ENCODE measurements around the gene PBXIP1. TPM values are rescaled to one million over a fixed set of nuclear protein-coding genes. Genes with fewer than 3 reads are reported as not detected.

PBXIP1 gene, protein sequence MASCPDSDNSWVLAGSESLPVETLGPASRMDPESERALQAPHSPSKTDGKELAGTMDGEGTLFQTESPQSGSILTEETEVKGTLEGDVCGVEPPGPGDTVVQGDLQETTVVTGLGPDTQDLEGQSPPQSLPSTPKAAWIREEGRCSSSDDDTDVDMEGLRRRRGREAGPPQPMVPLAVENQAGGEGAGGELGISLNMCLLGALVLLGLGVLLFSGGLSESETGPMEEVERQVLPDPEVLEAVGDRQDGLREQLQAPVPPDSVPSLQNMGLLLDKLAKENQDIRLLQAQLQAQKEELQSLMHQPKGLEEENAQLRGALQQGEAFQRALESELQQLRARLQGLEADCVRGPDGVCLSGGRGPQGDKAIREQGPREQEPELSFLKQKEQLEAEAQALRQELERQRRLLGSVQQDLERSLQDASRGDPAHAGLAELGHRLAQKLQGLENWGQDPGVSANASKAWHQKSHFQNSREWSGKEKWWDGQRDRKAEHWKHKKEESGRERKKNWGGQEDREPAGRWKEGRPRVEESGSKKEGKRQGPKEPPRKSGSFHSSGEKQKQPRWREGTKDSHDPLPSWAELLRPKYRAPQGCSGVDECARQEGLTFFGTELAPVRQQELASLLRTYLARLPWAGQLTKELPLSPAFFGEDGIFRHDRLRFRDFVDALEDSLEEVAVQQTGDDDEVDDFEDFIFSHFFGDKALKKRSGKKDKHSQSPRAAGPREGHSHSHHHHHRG
- 89.0 and 104 TPM in 2 replicates for total RNA-seq

DNA sequence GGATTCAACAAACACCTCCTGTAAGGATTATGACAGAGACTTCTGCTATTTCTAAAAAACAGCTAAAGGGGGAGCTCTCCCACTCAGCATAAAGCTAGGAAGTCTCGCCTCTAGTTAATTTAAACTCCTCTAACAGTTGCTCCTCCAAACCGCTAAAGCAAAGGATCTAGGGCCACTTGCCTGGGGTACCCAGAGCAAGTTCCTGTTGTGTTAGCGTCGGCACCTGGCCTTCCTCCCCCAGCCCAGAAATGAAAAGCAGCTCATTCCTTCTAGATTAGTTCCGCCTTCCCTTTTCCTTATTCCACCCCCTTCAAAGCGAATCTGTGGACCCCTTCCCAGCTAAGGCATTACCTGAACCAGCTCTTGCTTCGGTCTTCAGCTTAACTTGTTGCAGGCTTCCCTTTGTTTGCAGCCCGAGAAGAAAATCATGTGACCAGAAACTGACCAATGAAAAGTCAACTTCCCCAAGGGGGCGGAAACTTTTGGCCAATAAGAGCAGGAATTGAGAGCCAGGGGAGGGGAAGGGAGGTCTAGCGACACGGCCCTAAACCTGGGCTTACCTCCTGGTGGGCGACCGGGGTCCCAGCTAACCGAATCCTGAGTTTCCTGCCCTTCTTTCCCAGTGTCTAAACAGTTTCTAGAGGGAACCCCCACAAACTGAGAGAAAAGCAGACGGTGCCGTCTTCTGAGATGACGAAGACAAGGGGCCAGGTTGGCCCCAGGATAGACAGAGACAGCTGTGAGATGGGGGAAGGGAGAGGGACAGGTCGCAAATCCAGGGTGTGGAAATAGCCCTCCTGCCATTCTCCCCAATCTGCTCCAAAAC is at the start of gene PBXIP1:
Gene PBXIP1, minus strand, starts transcription at position 382 of the 826 bp plus-strand sequence. CDS start 2,378 bp downstream, outside the sequence.

DNA sequence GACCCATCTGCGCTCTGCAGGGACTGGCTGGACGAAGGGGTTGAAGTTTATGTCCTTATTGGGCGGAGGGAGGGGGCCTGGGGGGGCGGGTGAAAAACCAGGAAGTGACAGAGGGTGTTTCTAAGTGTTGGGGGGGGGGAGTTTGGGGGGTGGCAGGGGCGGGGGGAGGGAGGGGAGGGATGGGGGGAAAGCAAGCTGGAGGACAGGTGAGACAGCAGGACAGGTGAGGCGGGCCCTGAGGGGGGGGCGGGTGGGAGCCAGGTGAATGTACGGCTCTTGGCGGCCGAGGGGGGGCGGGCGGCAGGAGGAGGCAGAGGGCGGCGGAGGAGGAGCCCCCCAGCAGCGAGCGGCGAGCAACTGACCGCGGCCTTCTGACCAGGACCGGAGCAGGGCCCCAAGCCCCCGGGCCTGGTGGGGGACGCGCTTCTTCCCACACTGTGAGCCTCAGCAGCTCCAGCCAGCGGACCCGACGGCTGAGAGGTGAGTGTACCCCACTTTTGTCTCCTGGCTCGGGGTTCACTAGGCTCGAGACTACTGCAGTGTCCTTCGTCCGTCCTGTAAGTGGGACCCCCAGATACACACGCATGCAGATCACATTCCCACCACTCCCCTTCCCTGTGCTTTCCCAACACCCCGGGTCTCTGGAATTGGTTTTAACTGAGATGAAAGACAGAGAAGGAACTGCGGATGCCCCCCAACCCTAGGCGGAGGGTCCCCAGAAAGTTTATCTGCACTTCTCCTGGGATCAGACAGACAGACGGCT is 46.7 kb upstream of the PBXIP1 start, which contains the start of gene ZBTB7B:
Gene ZBTB7B, plus strand, starts transcription at position 339 of the 763 bp plus-strand sequence. CDS start 11,859 bp downstream, outside the sequence.

DNA sequence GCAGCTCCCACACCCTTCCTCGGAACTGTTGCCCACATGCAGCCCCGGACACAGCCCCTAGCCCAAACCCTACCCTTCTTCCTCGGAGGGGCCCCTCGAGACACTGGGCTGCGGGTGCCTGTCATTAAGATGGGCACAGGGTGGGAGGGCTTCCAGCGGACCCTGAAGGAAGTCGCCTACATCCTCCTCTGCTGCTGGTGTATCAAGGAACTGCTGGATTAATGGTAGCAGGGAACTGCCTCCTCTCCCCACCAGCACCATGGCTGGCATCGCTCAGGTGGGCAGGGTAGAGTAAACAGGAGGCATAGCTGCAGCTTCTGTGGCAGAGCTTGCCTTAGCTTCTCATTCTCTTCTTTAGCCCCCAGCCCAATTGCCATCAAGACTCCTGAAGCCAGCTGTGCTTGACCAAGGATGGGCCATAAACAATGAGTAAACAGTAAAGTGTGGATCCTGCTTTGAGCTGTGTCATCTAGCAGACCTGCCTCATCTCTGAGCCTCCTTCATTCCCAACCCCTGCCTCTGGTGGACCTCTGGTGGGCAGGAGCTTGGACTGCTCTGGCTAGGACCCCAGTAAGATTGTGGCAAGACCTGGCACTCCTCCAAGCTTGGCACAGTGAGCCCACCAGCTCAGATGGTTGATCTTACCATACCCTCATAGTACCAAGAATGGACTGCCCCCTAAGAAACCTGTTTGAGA is 37.8 kb upstream of the PBXIP1 start, which contains the start of gene LENEP:
Gene LENEP, plus strand, starts transcription at position 15 of the 697 bp plus-strand sequence. Its CDS starts 22 bp downstream, at position 37.

DNA sequence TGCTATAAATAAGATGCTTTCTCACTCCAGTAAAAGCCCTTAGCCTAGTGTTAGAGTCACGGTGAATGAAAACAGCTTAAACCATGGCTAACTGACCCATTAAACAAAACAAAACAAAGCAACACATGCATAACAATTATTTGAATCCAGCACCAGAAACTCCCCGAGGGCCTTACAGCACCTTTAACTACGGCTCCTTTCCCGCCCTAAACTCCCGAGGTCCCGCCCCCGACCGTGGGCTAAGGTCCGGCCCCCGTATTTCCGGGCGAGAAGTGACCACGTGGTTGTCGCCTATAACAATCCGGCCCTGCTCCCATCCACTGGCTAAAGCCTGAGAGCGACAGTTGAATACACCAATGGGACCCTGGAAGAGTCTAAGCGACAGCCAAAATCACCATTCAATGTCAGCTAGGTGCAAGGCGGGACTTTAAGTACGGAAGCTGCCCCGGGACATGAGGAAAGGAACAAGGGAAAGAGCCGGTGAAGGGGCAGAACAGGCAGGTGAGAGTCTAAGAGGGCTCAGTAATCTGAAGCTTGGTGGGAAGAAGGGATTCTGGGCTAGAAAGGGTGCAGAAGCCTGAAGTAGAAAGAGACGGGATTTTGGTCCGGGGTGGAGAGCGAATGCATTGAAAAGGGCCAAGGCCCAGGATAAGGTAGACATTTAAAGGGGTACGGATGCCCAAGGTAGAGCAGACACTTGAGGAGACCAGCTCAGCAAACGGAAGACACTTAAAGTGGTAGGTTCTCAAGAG is 27.2 kb upstream of the PBXIP1 start, which contains the start of gene FLAD1:
Gene FLAD1, plus strand, starts transcription at position 448 of the 752 bp plus-strand sequence. CDS start 351 bp downstream, outside the sequence.

DNA sequence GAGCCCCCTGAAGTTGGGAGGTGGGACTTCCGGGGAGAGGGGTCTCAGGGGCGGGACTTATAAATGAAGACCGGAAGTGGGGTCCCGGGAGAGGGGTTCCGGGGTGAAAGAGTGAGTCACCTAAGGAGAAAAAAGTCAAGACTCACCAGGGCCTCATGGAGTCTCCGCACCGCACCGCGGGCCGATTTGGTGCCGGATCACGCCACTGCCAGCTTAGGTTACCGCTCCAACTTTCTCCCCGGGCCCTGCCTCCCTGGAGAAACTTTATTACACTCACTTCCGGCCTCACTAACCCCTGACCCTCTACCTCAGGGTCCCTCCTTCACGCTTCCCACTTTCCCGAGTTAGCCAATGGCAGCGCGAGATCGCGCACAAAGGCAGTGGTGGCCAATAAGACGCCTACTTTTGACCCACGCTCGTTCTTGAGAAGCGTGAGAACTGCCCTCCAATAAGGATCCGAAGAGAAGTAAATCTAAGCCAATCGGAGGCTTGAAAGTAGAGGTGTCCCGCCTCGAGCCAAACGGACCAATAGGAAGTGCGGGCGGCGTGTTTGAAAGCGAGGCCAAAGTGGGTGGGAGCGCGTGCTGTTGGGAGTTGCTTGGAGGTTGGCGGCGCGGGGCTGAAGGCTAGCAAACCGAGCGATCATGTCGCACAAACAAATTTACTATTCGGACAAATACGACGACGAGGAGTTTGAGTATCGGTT is 18.4 kb upstream of the PBXIP1 start, which contains the start of gene CKS1B:
Gene CKS1B, plus strand, starts transcription at position 580 of the 706 bp plus-strand sequence. Its CDS starts 65 bp downstream, at position 645.

DNA sequence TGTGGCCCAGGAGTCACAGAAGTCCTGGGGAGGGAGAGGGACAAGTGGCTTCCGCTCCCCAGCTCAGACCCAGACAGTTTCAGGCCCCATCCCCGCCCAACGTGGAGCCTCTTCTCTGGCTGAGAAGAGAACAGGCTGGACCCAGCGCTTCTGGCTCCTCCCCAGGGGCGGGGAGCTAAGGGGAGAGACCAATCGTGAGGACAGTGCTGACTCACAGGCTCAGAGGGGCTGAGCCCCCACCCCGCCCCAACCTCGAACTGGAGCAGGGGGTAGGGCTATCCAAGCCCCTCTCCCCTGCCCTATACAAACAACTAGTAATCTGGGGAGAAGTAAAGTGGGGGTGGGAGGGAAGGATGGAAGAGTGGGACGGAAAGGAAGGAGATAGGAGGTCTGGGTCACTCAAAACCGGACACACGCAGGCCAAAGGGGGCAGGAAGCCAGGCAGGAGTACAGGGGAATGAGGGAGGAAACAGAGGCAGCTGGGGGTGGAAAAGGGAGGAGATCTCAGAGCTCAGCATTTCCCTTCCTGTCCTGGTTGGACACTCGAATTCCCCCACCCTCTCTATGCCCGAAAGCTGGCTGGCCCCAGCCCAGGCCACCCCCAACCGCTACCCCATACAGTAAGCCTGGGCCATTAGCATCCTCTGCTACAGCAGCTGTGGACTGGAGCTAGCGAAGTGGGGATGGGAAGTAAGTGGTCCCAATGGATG is 14.9 kb upstream of the PBXIP1 start, which contains the start of gene SHC1:
Gene SHC1, minus strand, starts transcription at position 117 of the 710 bp plus-strand sequence. CDS start 221 bp downstream, outside the sequence.

DNA sequence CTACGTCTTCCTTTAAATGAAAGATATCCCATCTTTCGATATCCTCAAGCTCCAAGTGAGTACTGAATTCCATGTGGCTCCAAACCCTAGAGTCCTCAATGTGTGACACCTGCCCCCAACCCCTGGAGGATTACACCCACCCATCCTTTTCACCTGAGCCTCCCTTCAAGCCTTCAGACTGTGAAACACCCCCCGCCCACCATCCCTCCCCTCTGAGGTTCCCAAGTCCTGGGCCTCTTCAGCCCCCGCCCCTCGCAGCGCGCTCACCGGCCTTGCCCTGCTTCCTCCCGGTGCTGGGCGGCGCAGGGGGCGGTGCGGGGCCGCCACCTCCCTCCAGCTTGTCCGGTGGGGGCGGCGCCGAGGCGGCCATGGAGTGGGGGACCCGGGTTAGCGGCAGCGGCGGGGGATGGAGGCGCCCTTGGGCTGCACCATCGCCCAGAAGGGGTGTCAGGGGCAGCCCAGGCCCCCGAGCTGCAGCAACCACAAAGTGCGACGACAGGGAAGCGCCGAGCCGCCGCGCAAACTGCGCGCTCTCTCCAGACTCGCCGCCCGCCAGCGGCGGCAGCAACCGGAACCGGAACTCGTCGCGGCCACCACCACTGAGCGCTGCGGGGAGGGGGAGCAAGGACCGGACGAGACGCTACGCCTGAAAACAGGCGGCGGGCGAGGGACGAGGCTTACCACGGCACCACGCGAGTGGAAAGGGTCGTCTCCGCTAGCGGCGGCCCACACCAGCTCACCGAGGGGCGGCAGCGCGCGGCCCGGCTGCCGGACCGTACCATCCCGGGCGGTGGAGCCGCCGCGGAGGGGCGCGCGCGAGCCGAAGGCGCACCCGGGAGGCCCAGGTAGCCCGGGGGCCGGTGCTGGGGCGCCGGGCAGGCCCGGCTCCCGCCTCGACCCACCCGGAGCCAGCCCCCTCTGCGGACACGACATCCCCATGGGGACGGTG is 5.6 kb upstream of the PBXIP1 start, which contains the start of gene PYGO2:
Gene PYGO2, minus strand, starts transcription at position 576 of the 949 bp plus-strand sequence. Its CDS starts 206 bp downstream, at position 370.

DNA sequence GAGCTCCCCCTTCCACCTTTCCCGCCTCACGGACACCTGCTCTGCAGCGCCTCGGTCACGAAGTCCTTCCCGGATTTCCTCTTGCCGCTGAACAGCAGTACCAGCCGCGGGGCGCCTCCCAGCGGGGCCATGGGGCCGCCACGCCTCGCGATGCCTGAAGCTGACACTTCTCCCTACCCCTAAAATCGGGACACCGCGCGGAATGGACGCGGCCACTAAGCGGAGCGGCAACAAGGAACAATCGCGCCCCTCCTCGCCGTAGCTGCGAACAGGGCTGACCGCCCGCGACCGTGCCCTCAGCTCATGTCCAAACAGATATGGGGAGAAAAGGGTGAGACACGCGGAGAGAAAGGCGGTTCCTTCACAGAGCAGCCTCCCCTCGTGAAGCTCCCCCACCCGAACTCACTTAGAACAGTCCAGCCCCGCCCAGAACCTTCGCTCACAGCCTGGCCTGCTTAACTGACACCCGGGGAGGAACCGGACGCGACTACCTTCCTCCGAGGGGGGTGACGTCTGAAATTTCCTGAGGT is 19.3 kb downstream of the PBXIP1 start, which contains the start of gene PMVK:
Gene PMVK, minus strand, starts transcription at position 165 of the 530 bp plus-strand sequence. Its CDS starts 34 bp downstream, at position 131.

Other genes starting within 250 kb of the PBXIP1 start
- gene KCNN3, start 85.8 kb downstream of the PBXIP1 start, total RNA-seq, result 0.13 and 0.25 TPM in 2 replicates
- gene PMVK, start 19.4 kb downstream of the PBXIP1 start, total RNA-seq, result 11.3 and 12.6 TPM in 2 replicates
- 8.1 and 14.1 TPM in 2 replicates for gene PYGO2, start 5.7 kb upstream of the PBXIP1 start, total RNA-seq
- 218 and 248 TPM in 2 replicates for gene SHC1, start 14.6 kb upstream of the PBXIP1 start, total RNA-seq
- gene CKS1B, start 18.6 kb upstream of the PBXIP1 start, total RNA-seq, result 50.2 and 70.3 TPM in 2 replicates
- 12.8 and 19.0 TPM in 2 replicates for gene FLAD1, start 27.2 kb upstream of the PBXIP1 start, total RNA-seq
- 0.66 and 0.99 TPM in 2 replicates for gene LENEP, start 37.5 kb upstream of the PBXIP1 start, total RNA-seq
- gene ZBTB7B, start 46.7 kb upstream of the PBXIP1 start, total RNA-seq, result 14.3 and 19.3 TPM in 2 replicates
- 0.06 TPM in 1 of 2 replicates, not detected in the other for gene DCST2, start 77.7 kb upstream of the PBXIP1 start, total RNA-seq
- not detected in 2 replicates for gene DCST1, start 77.7 kb upstream of the PBXIP1 start, total RNA-seq
- 80.9 and 98.0 TPM in 2 replicates for gene ADAM15, start 95.2 kb upstream of the PBXIP1 start, total RNA-seq
- gene EFNA4, start 107.6 kb upstream of the PBXIP1 start, total RNA-seq, result 1.8 and 2.7 TPM in 2 replicates
- 0.37 and 0.53 TPM in 2 replicates for gene EFNA3, start 122.7 kb upstream of the PBXIP1 start, total RNA-seq
- 1.1 and 1.2 TPM in 2 replicates for gene EFNA1, start 171.8 kb upstream of the PBXIP1 start, total RNA-seq
- gene SLC50A1, start 179.8 kb upstream of the PBXIP1 start, total RNA-seq, result 21.9 and 27.0 TPM in 2 replicates
- 24.9 and 42.1 TPM in 2 replicates for gene DPM3, start 184.4 kb upstream of the PBXIP1 start, total RNA-seq
- 86.8 and 98.7 TPM in 2 replicates for gene KRTCAP2, start 217.2 kb upstream of the PBXIP1 start, total RNA-seq
- gene TRIM46, start 217.8 kb upstream of the PBXIP1 start, total RNA-seq, result 3.6 and 4.2 TPM in 2 replicates